Esophagus muscularis mucosa (tissue), 3 donors: ENCODE measurements around the gene AREL1.

ENCODE experiments used
- CTCF ChIP-seq, 3 experiments: fragments of 200-600 bp in 2 of 3; fragments of 450-650 bp in 1 of 3; sonication (generic) in 2 of 3; IDR thresholded peaks; one replicate each; pipeline ENCODE4 v1.5.1; 2017 to 2019; ENCODE audit warnings: antibody characterized with exemption in 3 of 3, mild to moderate bottlenecking in 2 of 3, moderate library complexity in 1 of 3
- POLR2A ChIP-seq: fragments of 450-650 bp; IDR thresholded peaks from one replicate; pipeline ENCODE4 v1.6.1; 2017; ENCODE audit warnings: antibody characterized with exemption, moderate library complexity, mild to moderate bottlenecking, low read depth
- POLR2AphosphoS5 ChIP-seq, 2 donors: sonication (generic); formaldehyde crosslinking; IDR thresholded peaks; one replicate each; pipeline ENCODE4 v1.6.1; 2017; ENCODE audit warnings: antibody characterized with exemption in 2 of 2

GRCh38 chr14:74705613-74706500 lies 7.0 kb downstream of the AREL1 start:
- TF ChIP-seq POLR2A = no peak
- TF ChIP-seq CTCF (IDR thresholded peaks at IDR 0.05) = no peak
- TF ChIP-seq POLR2AphosphoS5 (IDR thresholded peaks at IDR 0.05) = no peak
